C4-2B (cell line): Measurements from ENCODE around the gene CACNB4.

Experiments used
- ZFX ChIP-seq: fragments of 450-650 bp; IDR thresholded peaks from 2 replicates; pipeline ENCODE4 v1.6.1; 2017
- TF ChIP-seq, protein P1 (sequence below): fragments of 450-650 bp; conservative IDR thresholded peaks from 2 replicates; pipeline ENCODE4 v1.5.1; 2017; ENCODE audit warnings: mild to moderate bottlenecking

- TF ChIP-seq, protein P1, sequence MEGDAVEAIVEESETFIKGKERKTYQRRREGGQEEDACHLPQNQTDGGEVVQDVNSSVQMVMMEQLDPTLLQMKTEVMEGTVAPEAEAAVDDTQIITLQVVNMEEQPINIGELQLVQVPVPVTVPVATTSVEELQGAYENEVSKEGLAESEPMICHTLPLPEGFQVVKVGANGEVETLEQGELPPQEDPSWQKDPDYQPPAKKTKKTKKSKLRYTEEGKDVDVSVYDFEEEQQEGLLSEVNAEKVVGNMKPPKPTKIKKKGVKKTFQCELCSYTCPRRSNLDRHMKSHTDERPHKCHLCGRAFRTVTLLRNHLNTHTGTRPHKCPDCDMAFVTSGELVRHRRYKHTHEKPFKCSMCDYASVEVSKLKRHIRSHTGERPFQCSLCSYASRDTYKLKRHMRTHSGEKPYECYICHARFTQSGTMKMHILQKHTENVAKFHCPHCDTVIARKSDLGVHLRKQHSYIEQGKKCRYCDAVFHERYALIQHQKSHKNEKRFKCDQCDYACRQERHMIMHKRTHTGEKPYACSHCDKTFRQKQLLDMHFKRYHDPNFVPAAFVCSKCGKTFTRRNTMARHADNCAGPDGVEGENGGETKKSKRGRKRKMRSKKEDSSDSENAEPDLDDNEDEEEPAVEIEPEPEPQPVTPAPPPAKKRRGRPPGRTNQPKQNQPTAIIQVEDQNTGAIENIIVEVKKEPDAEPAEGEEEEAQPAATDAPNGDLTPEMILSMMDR: no peak
- TF ChIP-seq ZFX: no peak
Measured at GRCh38 chr2:151974988-151975387, 123.9 kb downstream of the CACNB4 start.
